Measurements from ENCODE around the gene LRRN4.

- no peak for TF ChIP-seq CTCF (IDR thresholded peaks at IDR 0.05)
- no peak for TF ChIP-seq POLR2A (IDR thresholded peaks at IDR 0.05)
- no peak for TF ChIP-seq EP300 (IDR thresholded peaks at IDR 0.05)
These were observed 62.9 kb downstream of the LRRN4 start for GRCh38 chr20:5990946-5991345.

Measured in ovary (tissue), 3 donors.